Sciatic nerve (tissue), 2 donors: Measurements from ENCODE around the gene CRABP1. TPM values are rescaled to one million over a fixed set of nuclear protein-coding genes. Genes with fewer than 3 reads are reported as not detected.

Experiments used
- ATAC-seq: fragments of 200-7000 bp; cut with Tn5 transposase; one replicate; pipeline ENCODE4 v1.9.1; 2020; ENCODE audit warnings: mild to moderate bottlenecking, moderate library complexity
- DNase-seq: peaks from one replicate; pipeline ENCODE4 v3.0.0-alpha.2; 2020; ENCODE audit warnings: low spot score
- intact Hi-C: fragments of 100-400 bp; cut with DNase I; formaldehyde crosslinking; loops from one replicate; pipeline ENCODE4 v1.14.2; 2022
- total RNA-seq: library from RNA; stranded (reverse); fragmentation: NEBNext Ultra II Directional; extraction: Animal tissue kit (Norgen Biotek cat#: 25700); gene quantifications from one replicate; pipeline ENCODE4 v1.2.1, GENCODE V29; 2021
- donor health status: DM: no; HTN: no; CAD: no.
- donor health status: DM: no; HTN: no; CAD: no.

CRABP1 gene
- total RNA-seq, 1 donor from 2014 or later: 28.8 TPM

- peak; percentile 44 for DNase-seq
- intact Hi-C loops: no loop called here
- ATAC-seq: no peak
Observed at GRCh38 chr15:78392430-78392829, 52.3 kb downstream of the CRABP1 start.

- DNase-seq (no peak), ATAC-seq (no peak)
- intact Hi-C loops: no loop called here
Observed at GRCh38 chr15:78393137-78393536, 53.0 kb downstream of the CRABP1 start.

- intact Hi-C loops: no loop called here
- DNase-seq: no peak
- no peak for ATAC-seq
Observed at GRCh38 chr15:78394026-78394425, 53.9 kb downstream of the CRABP1 start.

GRCh38 chr15:78394981-78395616, 54.9 kb downstream of the CRABP1 start:
- DNase-seq: peak; percentile 62
- intact Hi-C loops: no loop called here
- ATAC-seq: peak; percentile 52

- ATAC-seq (no peak), DNase-seq (peak; percentile 45)
- intact Hi-C loops: no loop called here
Observed at GRCh38 chr15:78396186-78396814, 56.1 kb downstream of the CRABP1 start.

GRCh38 chr15:78396976-78397375, 56.8 kb downstream of the CRABP1 start:
- DNase-seq (peak; percentile 81), ATAC-seq (peak; percentile 76)
- intact Hi-C loops: no loop called here

GRCh38 chr15:78397382-78397781, 57.2 kb downstream of the CRABP1 start:
- intact Hi-C loops: no loop called here
- DNase-seq: no peak
- ATAC-seq: no peak

Other genes with a start within 250 kb of the CRABP1 start
- gene SH2D7, start 247.8 kb upstream of the CRABP1 start, total RNA-seq: not detected
- gene CIB2, start 208.9 kb upstream of the CRABP1 start, total RNA-seq: 5.4 TPM
- gene IDH3A, start 191.0 kb upstream of the CRABP1 start, total RNA-seq: 66.9 TPM
- 0.18 TPM for gene ACSBG1, start 105.8 kb upstream of the CRABP1 start, total RNA-seq
- gene DNAJA4, start 75.8 kb upstream of the CRABP1 start, total RNA-seq: 18.0 TPM
- 48.2 TPM for gene SKIC8, start 40.7 kb upstream of the CRABP1 start, total RNA-seq
- 65.0 TPM for gene IREB2, start 97.9 kb downstream of the CRABP1 start, total RNA-seq
- gene HYKK, start 167.2 kb downstream of the CRABP1 start, total RNA-seq: 10.4 TPM
- gene PSMA4, start 200.1 kb downstream of the CRABP1 start, total RNA-seq: 108 TPM
- 1.8 TPM for gene CHRNA5, start 225.2 kb downstream of the CRABP1 start, total RNA-seq